HFFc6 (cell line): Measurements from ENCODE around the gene TMEM255B. TPM values are rescaled to one million over a fixed set of nuclear protein-coding genes. Genes with fewer than 3 reads are reported as not detected.

ENCODE experiments used
- DNase-seq: peaks from one replicate; pipeline ENCODE4 v3.0.0-alpha.2; 2018
- H3K27ac Mint-ChIP-seq: 2 replicates; pipeline ENCODE4 v1.8.0; 2020; ENCODE audit warnings: mild to moderate bottlenecking, mixed read lengths
- H3K27me3 Mint-ChIP-seq: 2 replicates; pipeline ENCODE4 v1.8.0; 2021; ENCODE audit warnings: mild to moderate bottlenecking, moderate library complexity, mixed read lengths; ENCODE audit not compliant: insufficient read depth
- H3K36me3 Mint-ChIP-seq: 2 replicates; pipeline ENCODE4 v1.8.0; 2021; ENCODE audit warnings: low read depth, mixed read lengths
- H3K4me1 Mint-ChIP-seq: 2 replicates; pipeline ENCODE4 v1.8.0; 2020; ENCODE audit warnings: low read depth, mixed read lengths
- H3K4me3 Mint-ChIP-seq: 2 replicates; pipeline ENCODE4 v1.8.0; 2020; ENCODE audit warnings: mild to moderate bottlenecking, moderate library complexity, mixed read lengths
- H3K9me3 Mint-ChIP-seq: 2 replicates; pipeline ENCODE4 v1.8.0; 2020; ENCODE audit warnings: mild to moderate bottlenecking, mixed read lengths
- total RNA-seq, 6 experiments: library from RNA; stranded (reverse); fragmentation: NEBNext Ultra II Directional; extraction: Animal tissue kit (Norgen Biotek cat#: 25700); gene quantifications; 2 replicates in 1 of 6; 3 replicates in 5 of 6; pipeline ENCODE4 v1.2.3, GENCODE V29; 2021
- TF ChIP-seq, protein P1 (sequence below): fragments of 200-600 bp; sonication (generic); IDR thresholded peaks from 2 replicates; pipeline ENCODE4 v1.5.0; 2021; ENCODE audit warnings: antibody characterized with exemption, mild to moderate bottlenecking

TMEM255B gene
- total RNA-seq, 6 experiments from 2014 or later: 8.2 to 10.3 (median 9.1) TPM

GRCh38 chr13:113739527-113740285 is 19.3 kb upstream of the TMEM255B start:
- H3K27me3 Mint-ChIP-seq: peaks cover 35% of the 10 kb centered on the region
- H3K36me3 Mint-ChIP-seq: no peaks in the 10 kb centered on the region
- H3K9me3 Mint-ChIP-seq: no peaks in the 10 kb centered on the region
- 0 out of 2 replicates have a peak, but pooled peaks cover 9% of the 10 kb centered on the region for H3K4me1 Mint-ChIP-seq
- TF ChIP-seq, protein P1, sequence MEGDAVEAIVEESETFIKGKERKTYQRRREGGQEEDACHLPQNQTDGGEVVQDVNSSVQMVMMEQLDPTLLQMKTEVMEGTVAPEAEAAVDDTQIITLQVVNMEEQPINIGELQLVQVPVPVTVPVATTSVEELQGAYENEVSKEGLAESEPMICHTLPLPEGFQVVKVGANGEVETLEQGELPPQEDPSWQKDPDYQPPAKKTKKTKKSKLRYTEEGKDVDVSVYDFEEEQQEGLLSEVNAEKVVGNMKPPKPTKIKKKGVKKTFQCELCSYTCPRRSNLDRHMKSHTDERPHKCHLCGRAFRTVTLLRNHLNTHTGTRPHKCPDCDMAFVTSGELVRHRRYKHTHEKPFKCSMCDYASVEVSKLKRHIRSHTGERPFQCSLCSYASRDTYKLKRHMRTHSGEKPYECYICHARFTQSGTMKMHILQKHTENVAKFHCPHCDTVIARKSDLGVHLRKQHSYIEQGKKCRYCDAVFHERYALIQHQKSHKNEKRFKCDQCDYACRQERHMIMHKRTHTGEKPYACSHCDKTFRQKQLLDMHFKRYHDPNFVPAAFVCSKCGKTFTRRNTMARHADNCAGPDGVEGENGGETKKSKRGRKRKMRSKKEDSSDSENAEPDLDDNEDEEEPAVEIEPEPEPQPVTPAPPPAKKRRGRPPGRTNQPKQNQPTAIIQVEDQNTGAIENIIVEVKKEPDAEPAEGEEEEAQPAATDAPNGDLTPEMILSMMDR: no peak
- H3K27ac Mint-ChIP-seq: no peak overlapping the region
- no peak overlapping the region for H3K4me3 Mint-ChIP-seq
- no peak for DNase-seq

- Mint-ChIP-seq H3K27ac (no peak overlapping the region), H3K9me3 (no peaks in the 10 kb centered on the region), H3K4me1 (0 out of 2 replicates have a peak, but pooled peaks cover 9% of the 10 kb centered on the region), H3K27me3 (peaks cover 35% of the 10 kb centered on the region), H3K36me3 (no peaks in the 10 kb centered on the region), H3K4me3 (no peak overlapping the region)
- TF ChIP-seq, protein P1: no peak
- no peak for DNase-seq
Measured at GRCh38 chr13:113740286-113740556, 18.8 kb upstream of the TMEM255B start.

DNA sequence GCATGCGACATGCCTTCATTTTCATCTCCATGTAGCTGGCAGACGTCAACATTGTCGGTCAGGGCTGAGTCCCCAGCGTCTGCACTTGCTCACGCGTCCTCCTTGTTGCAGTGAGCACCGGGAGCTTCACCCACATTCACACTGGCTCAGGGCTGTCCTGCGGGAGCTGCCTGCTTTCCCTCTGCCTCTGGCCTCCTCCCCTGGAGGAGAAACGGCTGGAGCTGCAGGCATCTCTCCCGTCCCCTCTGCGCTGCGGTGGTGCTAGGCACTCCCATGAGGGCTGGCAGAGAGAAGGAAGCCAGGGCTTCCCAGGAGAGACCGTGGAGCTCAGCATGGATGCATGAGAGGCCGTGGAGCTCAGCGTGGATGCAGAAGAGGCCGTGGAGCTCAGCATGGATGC is 18.4 kb upstream of the TMEM255B start:
- DNase-seq: no peak
- H3K36me3 Mint-ChIP-seq: no peaks in the 10 kb centered on the region
- H3K27me3 Mint-ChIP-seq: peaks cover 36% of the 10 kb centered on the region
- H3K4me1 Mint-ChIP-seq: 0 out of 2 replicates have a peak, but pooled peaks cover 9% of the 10 kb centered on the region
- TF ChIP-seq, protein P1: no peak
- H3K9me3 Mint-ChIP-seq: no peaks in the 10 kb centered on the region
- H3K4me3 Mint-ChIP-seq: no peak overlapping the region
- H3K27ac Mint-ChIP-seq: no peak overlapping the region

- H3K9me3 Mint-ChIP-seq: no peaks in the 10 kb centered on the region
- H3K36me3 Mint-ChIP-seq: no peaks in the 10 kb centered on the region
- TF ChIP-seq, protein P1: no peak
- 0 out of 2 replicates have a peak, but pooled peaks cover 9% of the 10 kb centered on the region for H3K4me1 Mint-ChIP-seq
- peaks cover 35% of the 10 kb centered on the region for H3K27me3 Mint-ChIP-seq
- no peak overlapping the region for H3K4me3 Mint-ChIP-seq
- H3K27ac Mint-ChIP-seq: no peak overlapping the region
- DNase-seq: no peak
Measured at GRCh38 chr13:113741191-113741668, 17.8 kb upstream of the TMEM255B start.

DNA sequence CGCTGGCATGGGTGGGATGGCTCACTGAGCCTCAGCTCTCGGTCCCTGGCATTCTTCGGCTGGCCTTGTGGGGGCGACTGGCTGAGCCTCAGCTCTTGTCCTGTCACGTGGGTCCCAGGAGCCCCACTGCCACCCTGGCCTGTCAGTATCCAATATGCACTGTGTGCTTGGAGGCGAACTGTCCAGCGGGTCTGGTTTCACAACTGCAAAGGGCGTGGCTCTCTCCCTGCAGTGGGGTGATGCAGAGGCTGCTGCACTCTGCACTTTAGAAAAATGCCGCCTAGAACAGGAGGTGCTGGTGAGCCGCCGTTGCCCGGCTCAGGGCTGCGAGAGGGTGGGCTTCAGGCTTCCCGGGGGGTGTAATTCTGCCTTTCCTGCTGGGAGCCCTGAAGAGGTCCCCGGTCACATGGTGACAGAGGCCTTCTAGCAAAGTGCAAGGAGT is 17.0 kb upstream of the TMEM255B start:
- no peak overlapping the region for H3K4me3 Mint-ChIP-seq
- peaks cover 28% of the 10 kb centered on the region for H3K27me3 Mint-ChIP-seq
- DNase-seq: peak; percentile 32
- H3K4me1 Mint-ChIP-seq: 0 out of 2 replicates have a peak, but pooled peaks cover 9% of the 10 kb centered on the region
- H3K27ac Mint-ChIP-seq: no peak overlapping the region
- no peaks in the 10 kb centered on the region for H3K9me3 Mint-ChIP-seq
- no peaks in the 10 kb centered on the region for H3K36me3 Mint-ChIP-seq
- TF ChIP-seq, protein P1: no peak; the same call in none of the 2 replicates
